Colonic mucosa (tissue), 4 donors: ENCODE data around the gene CDRT15. TPM values are rescaled to one million over a fixed set of nuclear protein-coding genes. Genes with fewer than 3 reads are reported as not detected.
"Not testable (repeated sequence)": the region's sequence is repeated elsewhere in the genome, so short reads cannot be mapped to it uniquely, and the experiment has no call there.

ENCODE experiments used
- DNase-seq: peaks from one replicate; pipeline ENCODE4 v3.0.0-alpha.2; 2020
- H3K27ac ChIP-seq: fragments of 200-600 bp; one replicate; pipeline ENCODE4 v1.8.0; 2021
- H3K27me3 ChIP-seq: fragments of 200-600 bp; one replicate; pipeline ENCODE4 v1.8.0; 2021
- H3K36me3 ChIP-seq: fragments of 200-600 bp; one replicate; pipeline ENCODE4 v1.8.0; 2021
- H3K4me1 ChIP-seq: fragments of 200-600 bp; one replicate; pipeline ENCODE4 v1.8.0; 2021; ENCODE audit warnings: mild to moderate bottlenecking
- H3K4me3 ChIP-seq: fragments of 200-600 bp; one replicate; pipeline ENCODE4 v1.8.0; 2021
- H3K9ac ChIP-seq, 2 donors: one replicate each; pipeline ENCODE4 v1.7.0; 2013; ENCODE audit warnings: control low read depth in 2 of 2, low read depth in 2 of 2, low read length in 2 of 2
- H3K9me3 ChIP-seq: fragments of 200-600 bp; one replicate; pipeline ENCODE4 v1.8.0; 2021
- intact Hi-C: fragments of 100-400 bp; cut with DNase I; formaldehyde crosslinking; loops from one replicate; pipeline ENCODE4 v1.14.1; 2022
- total RNA-seq, 2 donors: library from RNA; stranded (reverse); fragmentation: NEBNext Ultra II Directional in 1 of 2; extraction: Animal tissue kit (Norgen Biotek cat#: 25700) in 1 of 2; gene quantifications; one replicate each; pipeline ENCODE4 v1.2.1, GENCODE V29; 2021
- TF ChIP-seq, protein P1 (sequence below): fragments of 200-600 bp; IDR thresholded peaks from one replicate; pipeline ENCODE4 v1.8.0; 2022; ENCODE audit warnings: antibody characterized with exemption, mild to moderate bottlenecking
- donor health status: healthy.
- donor health status: DM: no; HTN: no; CAD: no.
- donor health status: DM: no; HTN: no; CAD: no.

CDRT15 gene
- not detected for total RNA-seq

DNA sequence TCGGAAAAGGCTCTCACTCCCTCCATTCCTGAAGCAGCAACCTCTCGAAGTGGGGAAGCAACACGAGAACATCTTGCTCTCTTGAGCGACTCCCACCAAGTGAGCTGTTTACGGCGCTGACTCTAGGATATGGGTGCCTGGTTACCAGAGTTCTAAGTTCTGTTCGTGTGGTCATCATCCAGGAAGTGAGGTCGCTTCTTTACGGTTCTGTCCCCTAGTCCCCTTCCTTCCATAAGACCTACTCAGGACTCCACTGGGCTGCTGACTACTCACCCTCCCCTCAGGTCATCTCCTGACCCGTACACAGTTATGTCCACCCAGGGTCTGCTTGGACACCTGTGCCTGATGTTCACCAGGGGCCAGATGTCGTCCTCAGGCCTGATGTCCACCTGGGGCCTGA, at the start of gene CDRT15:
CDRT15 (minus strand) TSS at position 101 of the 400 bp plus-strand sequence; CDS start at position 72, 29 bp downstream.
- H3K27me3 ChIP-seq, intact Hi-C loops, H3K4me3 ChIP-seq, H3K27ac ChIP-seq, DNase-seq, H3K9ac ChIP-seq, H3K4me1 ChIP-seq, H3K36me3 ChIP-seq, H3K9me3 ChIP-seq: not testable (repeated sequence)

DNA sequence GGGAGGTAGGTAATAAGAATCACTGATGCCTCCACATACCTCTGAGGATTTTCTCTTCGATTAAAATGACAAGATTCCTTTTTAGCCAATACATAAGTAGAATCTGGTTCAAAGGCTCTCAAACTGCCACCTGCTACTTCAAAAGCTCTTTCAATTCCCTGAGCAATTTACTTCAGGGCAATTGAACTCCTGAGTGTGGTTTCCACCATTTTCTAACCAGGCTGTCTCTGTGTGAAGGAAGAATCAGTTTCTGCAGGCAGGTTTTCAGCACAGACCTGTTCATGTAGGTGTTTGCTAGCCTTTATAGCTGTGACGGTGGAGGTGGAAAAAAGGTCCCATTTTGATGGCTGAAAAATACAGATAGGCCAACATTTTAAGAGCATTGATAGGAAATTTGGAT, 46.1 kb upstream of the CDRT15 start:
- intact Hi-C loops, result no loop called here
- H3K9ac ChIP-seq, result no peak overlapping the region
- TF ChIP-seq, protein P1, sequence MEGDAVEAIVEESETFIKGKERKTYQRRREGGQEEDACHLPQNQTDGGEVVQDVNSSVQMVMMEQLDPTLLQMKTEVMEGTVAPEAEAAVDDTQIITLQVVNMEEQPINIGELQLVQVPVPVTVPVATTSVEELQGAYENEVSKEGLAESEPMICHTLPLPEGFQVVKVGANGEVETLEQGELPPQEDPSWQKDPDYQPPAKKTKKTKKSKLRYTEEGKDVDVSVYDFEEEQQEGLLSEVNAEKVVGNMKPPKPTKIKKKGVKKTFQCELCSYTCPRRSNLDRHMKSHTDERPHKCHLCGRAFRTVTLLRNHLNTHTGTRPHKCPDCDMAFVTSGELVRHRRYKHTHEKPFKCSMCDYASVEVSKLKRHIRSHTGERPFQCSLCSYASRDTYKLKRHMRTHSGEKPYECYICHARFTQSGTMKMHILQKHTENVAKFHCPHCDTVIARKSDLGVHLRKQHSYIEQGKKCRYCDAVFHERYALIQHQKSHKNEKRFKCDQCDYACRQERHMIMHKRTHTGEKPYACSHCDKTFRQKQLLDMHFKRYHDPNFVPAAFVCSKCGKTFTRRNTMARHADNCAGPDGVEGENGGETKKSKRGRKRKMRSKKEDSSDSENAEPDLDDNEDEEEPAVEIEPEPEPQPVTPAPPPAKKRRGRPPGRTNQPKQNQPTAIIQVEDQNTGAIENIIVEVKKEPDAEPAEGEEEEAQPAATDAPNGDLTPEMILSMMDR, result no peak
- no peak overlapping the region for H3K27ac ChIP-seq
- H3K36me3 ChIP-seq, result no peaks in the 10 kb centered on the region
- H3K9me3 ChIP-seq, result no peaks in the 10 kb centered on the region
- H3K4me3 ChIP-seq, result no peak overlapping the region
- H3K4me1 ChIP-seq, result no peaks in the 10 kb centered on the region
- H3K27me3 ChIP-seq, result no peaks in the 10 kb centered on the region
- DNase-seq, result no peak

- Histone ChIP-seq H3K9me3 (no peaks in the 10 kb centered on the region), H3K9ac (no peak overlapping the region), H3K4me1 (no peaks in the 10 kb centered on the region), H3K27me3 (no peaks in the 10 kb centered on the region), H3K36me3 (no peaks in the 10 kb centered on the region), H3K27ac (no peak overlapping the region), H3K4me3 (no peak overlapping the region)
- intact Hi-C loops, result no loop called here
- no peak for DNase-seq
- TF ChIP-seq, protein P1, result no peak
Measured at GRCh38 chr17:14281530-14281929, 44.9 kb upstream of the CDRT15 start.

GRCh38 chr17:14276535-14277250, 40.0 kb upstream of the CDRT15 start:
- TF ChIP-seq, protein P1, result no peak
- Histone ChIP-seq H3K9me3 (no peaks in the 10 kb centered on the region), H3K36me3 (no peaks in the 10 kb centered on the region), H3K27ac (no peak overlapping the region), H3K4me1 (no peaks in the 10 kb centered on the region), H3K27me3 (no peaks in the 10 kb centered on the region), H3K4me3 (no peak overlapping the region), H3K9ac (no peak overlapping the region)
- no peak for DNase-seq
- intact Hi-C loops, result no loop called here

DNA sequence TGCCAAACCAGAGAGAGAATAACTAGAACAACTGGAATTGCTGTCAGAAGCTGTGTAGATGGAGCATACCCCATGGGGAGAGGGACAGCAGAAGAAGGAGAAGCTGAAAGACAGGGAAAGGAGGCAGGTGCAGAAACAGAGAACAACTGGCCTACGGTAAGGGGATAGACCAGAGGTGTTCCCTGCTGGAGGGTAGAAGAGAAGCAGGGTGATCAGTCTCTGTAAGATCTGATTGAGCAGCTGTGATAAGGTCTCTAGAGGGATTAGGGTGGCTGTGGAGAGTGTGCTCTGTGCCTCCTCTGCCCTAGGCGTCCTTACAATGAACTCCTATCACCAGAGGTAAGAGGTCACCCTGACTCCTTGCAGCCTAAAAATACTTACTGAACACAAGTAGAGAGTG, 33.8 kb upstream of the CDRT15 start:
- Histone ChIP-seq H3K27ac (no peak overlapping the region), H3K27me3 (no peaks in the 10 kb centered on the region), H3K4me1 (no peaks in the 10 kb centered on the region), H3K36me3 (no peaks in the 10 kb centered on the region), H3K9ac (no peak overlapping the region), H3K4me3 (no peak overlapping the region), H3K9me3 (no peaks in the 10 kb centered on the region)
- intact Hi-C loops, result no loop called here
- DNase-seq, result no peak
- TF ChIP-seq, protein P1, result no peak

DNA sequence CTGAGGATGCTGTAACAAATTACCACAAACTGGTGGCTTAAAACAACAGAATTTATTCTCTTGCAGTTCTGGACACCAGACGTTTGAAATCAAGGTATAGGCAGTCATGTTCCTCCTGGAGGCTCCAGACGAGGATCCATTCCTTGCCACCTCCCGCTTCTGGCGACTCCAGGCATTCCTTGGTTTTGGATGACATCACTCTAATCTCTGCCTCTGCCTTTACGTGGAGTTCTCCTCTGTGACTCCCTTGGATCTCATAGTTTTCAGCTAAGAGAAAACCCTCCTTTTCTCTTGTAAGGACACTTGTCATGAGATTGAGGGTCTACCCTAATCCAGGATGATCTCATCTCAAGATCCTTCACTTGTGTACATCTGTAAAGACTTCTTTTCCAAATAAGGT, 32.8 kb upstream of the CDRT15 start:
- intact Hi-C loops, result no loop called here
- DNase-seq, result no peak
- Histone ChIP-seq H3K27ac (no peak overlapping the region), H3K4me1 (no peaks in the 10 kb centered on the region), H3K4me3 (no peak overlapping the region), H3K9me3 (no peaks in the 10 kb centered on the region), H3K36me3 (no peaks in the 10 kb centered on the region), H3K9ac (no peak overlapping the region), H3K27me3 (no peaks in the 10 kb centered on the region)
- TF ChIP-seq, protein P1, result no peak
